Stimulated activated CD8-positive, alpha-beta memory T cell treated with anti-CD3 and anti-CD28 coated beads, Interleukin-12 subunit alpha, Interleukin-12 subunit beta, amount 100 ng/mL, for 24 hours (primary cell): Measurements from ENCODE around the gene SRSF4.
"Not testable (repeated sequence)": the region's sequence is repeated elsewhere in the genome, so short reads cannot be mapped to it uniquely, and the experiment has no call there.

Experiments
- DNase-seq: peaks from one replicate; pipeline ENCODE4 v3.0.0-alpha.2; 2020; ENCODE audit errors: extremely low read depth

SRSF4 gene

DNA sequence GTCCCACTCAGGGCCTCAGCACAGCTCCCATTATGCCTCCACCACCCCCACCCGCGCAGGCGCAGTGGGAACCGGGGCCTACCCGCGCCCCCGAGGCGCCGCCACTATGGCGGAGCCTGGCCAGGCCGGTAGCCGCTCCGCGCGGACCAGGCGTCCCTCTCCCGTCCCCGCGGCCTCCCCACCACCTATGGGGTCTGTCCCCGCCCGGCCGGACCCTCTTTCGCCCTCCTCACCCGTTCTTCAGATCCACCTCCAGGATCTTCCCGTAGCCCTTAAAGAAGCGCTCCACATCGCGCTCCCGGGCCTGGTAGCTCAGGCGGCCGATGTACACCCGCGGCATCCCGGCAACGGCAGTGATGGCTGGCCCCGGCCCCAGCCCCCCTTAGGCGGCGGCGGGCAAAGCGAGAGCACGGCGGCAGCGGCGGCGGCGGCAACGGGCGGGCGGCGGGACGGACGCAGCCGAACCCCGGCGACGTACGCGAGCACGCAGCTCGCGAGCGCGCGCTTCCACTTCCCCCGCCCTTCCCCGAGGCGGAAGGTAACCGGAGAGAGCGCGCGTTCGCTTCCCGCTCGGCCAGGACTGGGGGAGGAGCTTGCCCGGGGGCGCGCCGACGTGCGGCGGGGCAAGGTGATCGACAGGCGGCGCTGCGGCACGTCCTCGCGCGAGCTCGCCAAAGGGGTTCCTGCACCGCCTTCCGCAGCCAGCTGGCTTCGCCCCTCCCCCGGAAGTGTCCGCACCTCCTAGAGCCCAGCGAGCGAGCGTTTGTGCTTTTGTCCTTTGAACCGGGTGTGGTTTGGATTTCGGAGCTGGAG lies at the start of gene SRSF4:
TSS of gene SRSF4 (minus strand) at position 488 of the 813 bp plus-strand sequence. CDS start at position 340, 148 bp downstream.
- DNase-seq: peak; percentile 97

DNA sequence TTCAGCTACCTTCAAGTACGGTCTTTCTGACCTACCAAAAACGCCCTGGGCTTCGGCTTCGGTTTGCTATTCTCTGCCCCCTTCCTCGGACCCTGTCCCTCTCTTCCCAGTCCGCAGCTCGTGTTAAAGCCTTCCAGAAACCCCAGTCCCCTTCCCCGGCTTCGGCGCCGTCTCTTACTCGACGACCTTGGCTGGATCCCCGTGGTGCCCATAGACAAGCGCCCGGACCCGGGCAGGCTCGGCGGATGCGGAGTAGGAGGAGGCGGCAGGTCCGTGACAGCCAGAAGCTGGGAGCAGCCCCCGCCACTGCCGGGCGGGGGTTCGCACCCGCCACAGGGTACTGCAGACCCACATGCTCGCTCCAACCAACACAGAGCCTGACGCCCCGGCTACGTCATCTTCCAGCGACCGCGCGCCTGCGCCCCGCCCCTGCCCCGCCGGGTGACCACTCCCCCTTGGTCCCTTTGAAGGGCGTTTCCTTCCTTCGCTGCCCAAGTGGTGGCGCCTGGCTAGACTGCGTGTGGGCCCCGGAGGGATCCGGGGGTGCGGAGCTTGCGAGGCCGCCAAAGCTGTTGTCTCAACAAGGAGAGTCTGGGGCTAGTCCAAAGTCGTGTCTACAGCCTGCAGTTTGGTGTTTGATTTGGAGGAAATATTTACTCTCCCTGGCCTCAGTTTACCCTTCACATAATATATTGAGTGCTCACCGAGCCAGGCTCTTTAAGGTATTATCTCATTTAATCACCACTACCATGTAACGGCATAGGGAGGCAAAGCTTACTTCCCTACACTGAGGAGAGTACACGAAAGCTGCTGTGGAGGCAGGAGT lies 49.1 kb upstream of the SRSF4 start, which contains the start of gene MECR:
TSS of gene MECR (minus strand) at position 382 of the 826 bp plus-strand sequence. CDS start at position 354, 28 bp downstream.
- peak; percentile 79 for DNase-seq

DNA sequence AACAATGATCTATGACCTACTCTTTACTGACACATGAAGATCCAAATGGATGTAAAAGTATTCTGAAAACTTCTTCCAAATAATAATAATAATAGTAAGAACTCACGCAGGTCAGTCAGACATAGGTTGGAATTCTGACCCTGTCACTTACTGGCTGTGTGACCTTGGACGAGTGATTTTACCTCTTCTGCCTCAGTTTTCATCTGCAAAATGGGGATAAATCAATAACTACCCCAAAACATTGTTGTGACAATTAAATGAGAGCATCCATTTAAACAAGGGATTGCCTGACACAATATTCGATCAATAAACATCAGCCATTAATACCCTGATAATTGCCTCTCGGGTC lies 48.5 kb upstream of the SRSF4 start:
- no peak for DNase-seq

DNA sequence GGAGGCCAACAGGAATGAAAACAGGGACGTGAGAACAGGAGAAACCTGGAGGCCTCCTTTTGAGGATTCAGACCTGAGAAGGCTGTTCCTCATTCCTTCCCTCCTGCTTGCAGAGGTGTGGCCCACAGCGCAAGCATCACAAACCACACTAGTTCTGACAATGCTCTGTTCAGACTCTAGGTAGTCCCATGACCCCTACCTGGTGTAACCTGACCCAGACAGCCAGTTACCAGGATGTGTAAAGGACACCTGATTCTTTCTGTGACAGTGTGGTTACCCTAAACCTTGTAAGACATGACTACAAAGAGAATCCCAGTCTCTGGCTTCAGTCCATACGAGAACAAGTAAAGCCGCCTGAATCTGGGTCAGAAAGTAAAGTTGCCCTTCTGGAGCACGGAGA lies 45.8 kb upstream of the SRSF4 start:
- DNase-seq: no peak

DNA sequence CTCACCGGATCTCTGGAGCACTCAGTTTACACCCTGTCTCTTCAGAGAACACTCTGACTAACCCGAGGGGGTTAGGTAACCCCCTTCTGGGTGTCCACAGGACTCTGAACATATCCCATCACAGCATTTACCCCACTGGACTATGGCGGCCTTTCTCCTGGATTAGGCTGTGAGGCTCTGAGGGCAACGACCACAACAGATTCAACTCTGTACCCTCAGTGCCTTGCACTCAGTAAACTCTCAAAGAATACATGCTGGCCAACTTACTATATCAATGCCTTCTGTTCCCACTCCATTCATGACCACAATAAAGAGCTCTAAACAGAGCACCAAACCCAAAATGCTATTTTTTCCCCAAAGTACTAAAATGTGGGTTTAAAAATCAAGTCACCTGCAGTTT lies 43.7 kb upstream of the SRSF4 start:
- DNase-seq: no peak

DNA sequence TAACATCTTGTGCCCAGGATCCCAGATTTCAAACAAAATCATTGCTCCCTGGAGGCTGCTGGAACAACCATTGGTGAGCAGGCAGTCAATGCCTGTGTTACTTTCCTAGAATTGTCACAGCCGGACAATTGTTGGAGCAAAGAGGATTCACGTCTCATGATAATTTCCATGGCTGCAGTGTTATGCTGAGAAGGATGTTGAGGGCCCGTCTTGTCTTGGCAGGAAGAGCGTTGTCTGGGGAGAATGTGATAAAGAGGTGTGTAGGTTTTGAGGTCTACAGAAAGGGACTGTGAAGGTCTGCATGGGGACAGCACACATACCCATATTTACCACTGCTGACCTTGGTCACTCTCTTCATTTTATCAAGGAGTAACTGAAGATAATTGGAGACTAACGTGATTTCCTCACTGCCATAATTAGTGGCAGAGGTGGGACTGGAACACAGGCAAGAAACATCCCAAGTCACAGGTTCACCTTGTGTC lies 42.7 kb upstream of the SRSF4 start:
- DNase-seq: no peak

DNA sequence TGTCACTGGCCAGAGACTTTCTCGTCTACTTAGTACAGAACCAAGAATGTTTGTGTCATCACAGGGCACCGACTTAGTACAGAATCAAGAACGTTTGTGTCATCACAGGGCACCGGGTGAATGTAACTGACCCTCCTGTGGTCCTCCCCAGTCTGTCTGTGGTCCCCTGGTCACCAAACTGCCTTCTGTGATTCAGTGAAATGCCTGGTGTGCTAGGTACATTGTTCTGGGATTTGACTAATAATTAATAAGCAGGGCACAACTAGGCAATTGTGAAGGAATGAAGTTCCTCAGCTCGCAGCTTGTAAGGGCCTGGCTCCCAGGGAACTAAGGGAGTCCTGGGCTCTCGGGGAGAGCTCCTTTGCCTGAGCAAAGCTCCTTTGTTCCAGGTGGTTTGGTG lies 41.8 kb upstream of the SRSF4 start:
- DNase-seq: no peak

GRCh38 chr1:29222686-29223085 lies 41.0 kb upstream of the SRSF4 start:
- DNase-seq: no peak

DNA sequence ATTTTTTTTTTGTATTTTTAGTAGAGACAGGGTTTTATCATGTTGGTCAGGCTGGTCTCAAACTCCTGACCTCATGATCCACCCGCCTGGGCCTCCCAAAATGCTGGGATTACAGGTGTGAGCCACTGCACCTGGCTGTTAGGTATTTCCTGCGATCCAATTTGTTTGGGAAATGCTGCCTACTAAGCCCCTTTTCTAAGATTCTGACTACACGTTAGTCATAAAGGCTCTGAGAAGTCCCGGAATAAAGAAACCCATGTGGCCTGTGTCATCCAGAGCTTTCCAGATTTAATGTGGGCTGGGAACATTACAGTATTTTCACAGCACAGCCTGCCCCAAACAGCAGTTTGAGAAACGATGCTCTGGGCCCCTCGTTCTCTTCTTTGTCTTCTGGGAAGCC lies 40.6 kb upstream of the SRSF4 start:
- DNase-seq: not testable (repeated sequence)

DNA sequence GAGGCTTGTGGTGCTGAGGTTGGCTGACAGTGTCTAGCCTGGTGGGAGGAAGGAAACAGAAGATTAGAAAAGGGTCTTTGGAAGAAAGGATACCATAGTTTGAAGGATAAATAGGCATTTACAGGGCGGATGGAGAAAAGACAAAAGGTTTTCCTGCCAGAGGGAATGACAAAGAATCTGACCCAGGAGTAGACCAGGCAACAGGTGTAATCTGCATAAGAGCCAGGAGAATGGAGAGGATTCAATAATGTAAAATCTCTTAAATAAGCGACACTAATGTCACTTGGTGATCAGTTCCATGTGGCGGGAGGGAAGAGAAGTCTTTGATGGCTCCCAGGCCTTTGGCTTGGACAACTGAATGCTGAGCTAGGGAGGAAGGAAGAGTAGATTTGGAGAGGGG lies 39.6 kb upstream of the SRSF4 start:
- no peak for DNase-seq

- no peak for DNase-seq
Observed at GRCh38 chr1:29218223-29218622, 36.5 kb upstream of the SRSF4 start.

DNA sequence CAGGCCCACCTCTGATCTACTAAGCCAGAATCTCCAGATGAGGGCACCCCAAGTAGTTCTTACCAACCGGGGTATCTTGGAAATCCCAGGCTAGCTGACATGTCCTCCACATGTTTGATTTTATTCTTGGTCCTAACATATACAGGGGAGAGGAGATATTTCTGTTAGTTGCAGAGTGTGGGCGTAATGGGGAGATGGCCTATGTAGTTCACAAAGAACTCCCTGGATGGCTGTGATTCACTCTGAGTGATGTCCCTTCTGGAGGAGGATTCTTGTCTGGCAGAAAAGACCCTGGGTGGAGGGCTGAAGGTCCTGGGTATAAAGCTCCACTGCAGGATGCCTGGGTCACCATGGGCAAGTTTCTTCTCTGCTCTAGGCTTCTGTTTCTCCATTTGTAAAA lies 35.9 kb upstream of the SRSF4 start:
- DNase-seq: no peak

GRCh38 chr1:29213055-29213454 lies 31.4 kb upstream of the SRSF4 start:
- DNase-seq: no peak

- no peak for DNase-seq
Observed at GRCh38 chr1:29211086-29212030, 29.7 kb upstream of the SRSF4 start.

DNA sequence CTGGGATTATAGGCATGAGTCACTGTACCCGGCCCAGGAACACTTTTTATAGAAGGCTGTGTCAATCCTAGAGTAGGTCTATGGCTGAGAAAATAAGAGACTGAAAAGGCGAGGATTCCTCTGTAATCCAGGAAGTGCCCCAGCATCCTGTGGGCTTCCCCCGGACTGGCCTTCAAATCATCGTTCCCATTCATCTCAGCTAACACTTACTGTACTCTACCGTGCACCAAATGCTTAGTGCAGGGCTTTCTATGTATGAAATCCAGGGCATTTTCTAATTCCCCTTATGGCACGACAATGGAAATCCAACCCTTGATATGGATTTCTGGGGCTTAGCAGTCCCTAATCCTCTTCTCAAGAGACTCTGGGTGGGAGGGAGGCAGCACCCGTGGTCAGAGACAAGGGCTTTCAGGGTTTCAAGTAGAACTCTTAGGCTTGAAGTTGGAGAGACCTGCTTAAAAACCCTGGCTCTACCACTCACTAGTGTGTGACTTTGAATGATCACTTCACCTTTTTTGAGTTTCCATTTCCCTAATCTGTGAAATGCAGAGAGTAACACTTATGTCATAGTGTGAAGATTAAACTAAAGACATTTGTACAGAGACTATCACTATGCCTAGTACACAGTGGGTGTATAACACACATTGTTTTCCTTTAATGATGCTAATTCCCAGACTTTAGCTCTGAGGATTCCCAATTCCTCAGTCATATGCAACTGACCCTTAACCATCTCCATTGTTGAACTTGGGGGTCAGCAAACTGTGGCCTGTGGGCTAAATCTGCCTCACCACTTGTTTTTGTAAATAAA lies 28.8 kb upstream of the SRSF4 start:
- no peak for DNase-seq

- no peak for DNase-seq
Observed at GRCh38 chr1:29209173-29209572, 27.5 kb upstream of the SRSF4 start.

DNA sequence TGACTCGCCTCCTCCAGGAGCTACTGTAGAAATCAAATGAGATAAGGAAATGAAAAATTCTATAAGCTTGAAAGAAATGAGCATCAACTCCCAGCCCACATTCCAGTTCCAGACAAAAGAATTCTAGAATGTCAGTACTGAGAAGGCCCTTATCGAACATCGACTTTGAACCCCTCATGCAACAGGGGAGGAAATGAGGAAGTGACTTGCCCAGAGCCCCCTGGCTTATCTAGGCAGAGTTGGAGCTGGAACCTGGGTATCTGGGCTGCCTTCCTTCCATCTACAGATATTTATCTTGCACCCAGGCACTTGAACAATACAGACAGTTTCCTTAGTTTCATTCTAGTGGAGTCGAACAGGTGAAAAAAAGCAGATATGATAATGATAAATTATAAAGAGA lies 26.7 kb upstream of the SRSF4 start:
- no peak for DNase-seq

DNA sequence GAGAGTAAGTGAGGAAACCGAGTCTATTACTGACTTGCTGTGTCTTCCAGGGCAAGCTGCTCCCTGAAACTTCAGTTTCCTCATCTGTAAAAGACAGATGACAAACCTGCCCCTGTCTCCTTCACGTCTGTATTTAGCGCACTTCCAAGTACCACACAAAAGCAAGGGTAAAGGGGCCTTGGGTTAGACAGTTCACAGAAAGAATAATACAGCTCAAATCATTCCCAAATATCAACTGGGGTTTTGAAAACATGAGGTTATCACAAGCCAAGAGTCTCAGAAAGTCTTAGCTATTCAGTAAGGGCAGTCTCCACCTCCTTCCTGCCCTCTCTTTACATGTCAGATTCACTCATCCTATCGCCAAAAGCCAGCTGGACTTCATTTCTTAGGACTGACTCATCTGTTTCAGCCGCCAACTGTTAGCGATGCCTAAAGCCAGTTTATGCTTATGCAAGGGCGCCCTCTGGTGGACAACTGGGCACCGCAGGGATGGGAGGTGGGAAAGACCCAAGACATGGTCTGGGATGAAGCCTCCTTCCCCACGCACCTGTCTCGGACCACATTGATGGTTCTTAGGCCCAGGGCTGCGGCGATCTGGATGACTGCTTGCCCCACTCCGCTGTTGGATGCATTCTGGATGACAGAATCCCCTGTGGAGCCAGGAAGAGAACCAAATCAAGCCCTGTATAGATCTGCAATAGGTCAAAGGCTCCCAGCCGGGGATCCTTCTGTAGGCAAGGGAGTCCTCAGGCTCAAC lies 21.1 kb upstream of the SRSF4 start:
- peak; percentile 70 for DNase-seq

DNA sequence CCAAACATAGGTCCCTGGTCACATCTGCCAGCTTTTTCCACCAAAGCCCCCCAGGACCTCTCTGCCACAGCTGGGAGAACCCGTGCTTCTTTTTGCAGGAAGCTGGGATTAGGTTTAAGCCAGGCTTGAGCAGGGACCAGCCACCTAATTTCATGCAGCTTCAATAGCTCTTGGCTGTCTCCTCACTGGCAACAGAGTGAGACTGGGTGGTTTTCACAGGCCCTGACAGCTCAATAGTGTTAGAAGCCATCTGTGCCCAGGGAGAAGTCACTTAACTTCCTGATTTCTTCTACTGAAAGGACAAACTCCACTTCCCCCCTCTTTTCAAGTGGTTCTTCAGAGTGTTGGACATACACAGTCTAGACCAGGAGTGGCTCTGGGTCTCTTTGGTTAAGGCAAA lies 20.4 kb upstream of the SRSF4 start:
- DNase-seq: no peak

DNA sequence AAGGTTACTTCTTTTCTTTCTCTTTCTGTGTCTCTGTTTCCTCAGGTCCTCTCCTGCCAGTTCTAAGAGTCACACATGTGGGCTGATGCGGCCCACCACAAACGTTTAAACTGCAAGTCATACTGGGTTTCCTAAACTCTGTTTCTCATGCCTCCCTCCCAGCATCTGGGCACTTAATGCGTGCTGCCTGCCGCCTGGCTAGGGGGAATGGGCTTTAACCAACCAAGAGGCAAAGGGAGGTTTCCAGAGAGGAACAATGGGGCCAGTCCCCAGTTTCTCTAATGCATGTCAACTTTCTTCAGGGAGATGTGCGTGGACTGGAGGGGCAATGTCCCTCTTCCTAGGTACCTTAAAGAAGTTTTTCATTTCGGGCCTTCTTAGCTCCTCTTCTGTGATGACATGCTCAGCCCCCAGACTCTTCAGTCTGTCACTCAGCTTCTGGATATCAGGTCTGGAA lies 19.9 kb upstream of the SRSF4 start:
- DNase-seq: no peak
